ENCODE data around the gene ARHGAP25. TPM values are rescaled to one million over a fixed set of nuclear protein-coding genes. Genes with fewer than 3 reads are reported as not detected.

The ARHGAP25 gene
- total RNA-seq, 1 donor from 2014 or later: 9.4 TPM

- intact Hi-C loops (cut with DNase I): loop anchor here (5.0 kb wide), 1 partner anchor 174 kb away; no protein-coding TSS in a partner anchor
- no peak for DNase-seq (ENCODE audit: missing footprints)
- no peak for ATAC-seq
Measured at GRCh38 chr2:68753318-68753717, 18.7 kb downstream of the ARHGAP25 start.

- intact Hi-C loops (cut with DNase I): no loop called here
- no peak for DNase-seq (ENCODE audit: missing footprints)
- ATAC-seq: no peak
Measured at GRCh38 chr2:68755071-68755470, 20.5 kb downstream of the ARHGAP25 start.

GRCh38 chr2:68756178-68756577 is 21.6 kb downstream of the ARHGAP25 start:
- intact Hi-C loops (cut with DNase I): no loop called here
- ATAC-seq: no peak
- DNase-seq (ENCODE audit: missing footprints): no peak

GRCh38 chr2:68757081-68757480 is 22.5 kb downstream of the ARHGAP25 start:
- no peak for DNase-seq (ENCODE audit: missing footprints)
- ATAC-seq: no peak
- intact Hi-C loops (cut with DNase I): no loop called here

GRCh38 chr2:68762100-68762499 is 27.5 kb downstream of the ARHGAP25 start:
- DNase-seq (ENCODE audit: missing footprints): no peak
- no peak for ATAC-seq
- intact Hi-C loops (cut with DNase I): no loop called here

GRCh38 chr2:68762665-68763064 is 28.1 kb downstream of the ARHGAP25 start:
- DNase-seq (ENCODE audit: missing footprints): no peak
- intact Hi-C loops (cut with DNase I): no loop called here
- ATAC-seq: no peak

GRCh38 chr2:68764041-68764805 is 29.6 kb downstream of the ARHGAP25 start:
- ATAC-seq (no peak), DNase-seq (ENCODE audit: missing footprints) (no peak)
- intact Hi-C loops (cut with DNase I): no loop called here

- ATAC-seq (no peak), DNase-seq (ENCODE audit: missing footprints) (no peak)
- intact Hi-C loops (cut with DNase I): no loop called here
Measured at GRCh38 chr2:68764806-68765311, 30.2 kb downstream of the ARHGAP25 start.

GRCh38 chr2:68765739-68766375 is 31.2 kb downstream of the ARHGAP25 start:
- intact Hi-C loops (cut with DNase I): no loop called here
- ATAC-seq (no peak), DNase-seq (ENCODE audit: missing footprints) (no peak)

- intact Hi-C loops (cut with DNase I): no loop called here
- peak; percentile 55 for ATAC-seq
- DNase-seq (ENCODE audit: missing footprints): peak; percentile 77
Measured at GRCh38 chr2:68766376-68766845, 31.8 kb downstream of the ARHGAP25 start.

- DNase-seq (ENCODE audit: missing footprints) (no peak), ATAC-seq (no peak)
- intact Hi-C loops (cut with DNase I): no loop called here
Measured at GRCh38 chr2:68767031-68767961, 32.7 kb downstream of the ARHGAP25 start.

GRCh38 chr2:68767996-68768395 is 33.4 kb downstream of the ARHGAP25 start:
- no peak for DNase-seq (ENCODE audit: missing footprints)
- no peak for ATAC-seq
- intact Hi-C loops (cut with DNase I): no loop called here

- ATAC-seq (no peak), DNase-seq (ENCODE audit: missing footprints) (no peak)
- intact Hi-C loops (cut with DNase I): no loop called here
Measured at GRCh38 chr2:68768461-68768860, 33.9 kb downstream of the ARHGAP25 start.

GRCh38 chr2:68768951-68769350 is 34.3 kb downstream of the ARHGAP25 start:
- intact Hi-C loops (cut with DNase I): no loop called here
- no peak for DNase-seq (ENCODE audit: missing footprints)

GRCh38 chr2:68769586-68770270 is 35.1 kb downstream of the ARHGAP25 start:
- intact Hi-C loops (cut with DNase I): loop anchor here (5.0 kb wide), 1 partner anchor 63 kb away; no protein-coding TSS in a partner anchor
- DNase-seq (ENCODE audit: missing footprints): no peak
- ATAC-seq: no peak

More at GRCh38 chr2:68768951-68769350, 34.3 kb downstream of the ARHGAP25 start:
- ATAC-seq: no peak

GRCh38 chr2:68770271-68771111 is 35.9 kb downstream of the ARHGAP25 start:
- DNase-seq (ENCODE audit: missing footprints): no peak
- ATAC-seq: no peak
- intact Hi-C loops (cut with DNase I): loop anchor here (5.0 kb wide), 1 partner anchor 62 kb away; no protein-coding TSS in a partner anchor

- intact Hi-C loops (cut with DNase I): loop anchor here (5.0 kb wide), 1 partner anchor 61 kb away; no protein-coding TSS in a partner anchor
- ATAC-seq (no peak), DNase-seq (ENCODE audit: missing footprints) (no peak)
Measured at GRCh38 chr2:68771211-68771751, 36.7 kb downstream of the ARHGAP25 start.
